ENCODE data around the gene CDC73.
"Not testable (repeated sequence)": the region's sequence is repeated elsewhere in the genome, so short reads cannot be mapped to it uniquely, and the experiment has no call there.

The CDC73 gene

DNA sequence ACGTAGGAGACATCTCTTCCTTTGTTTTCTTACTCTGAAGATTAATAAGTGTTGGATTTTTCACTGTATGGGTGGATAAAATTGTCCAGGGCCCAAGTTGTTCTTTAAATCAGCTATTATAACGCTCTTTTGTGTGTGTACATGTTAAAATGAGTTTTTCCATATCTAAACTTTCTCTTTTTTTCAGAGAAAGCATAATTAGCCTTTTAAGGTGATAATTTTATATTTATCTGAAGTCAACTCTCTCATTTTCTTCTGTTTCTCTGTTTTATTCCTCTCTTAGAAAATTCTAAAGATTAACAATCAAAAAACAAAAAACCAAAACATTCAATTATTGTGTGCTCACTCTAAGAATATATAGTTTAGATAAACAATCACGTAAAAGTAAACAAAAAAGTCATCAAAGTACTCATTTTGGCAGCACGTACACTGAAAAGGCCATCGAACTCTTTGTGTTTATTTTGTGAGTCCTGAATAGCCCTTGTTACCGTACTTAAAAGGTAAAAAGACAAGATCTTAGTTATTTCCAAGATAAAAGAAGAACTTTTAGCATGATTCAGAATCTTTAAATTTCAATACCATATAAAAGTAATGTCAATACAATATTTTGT, 7.2 kb upstream of the CDC73 start:
- no peak for DNase-seq

DNA sequence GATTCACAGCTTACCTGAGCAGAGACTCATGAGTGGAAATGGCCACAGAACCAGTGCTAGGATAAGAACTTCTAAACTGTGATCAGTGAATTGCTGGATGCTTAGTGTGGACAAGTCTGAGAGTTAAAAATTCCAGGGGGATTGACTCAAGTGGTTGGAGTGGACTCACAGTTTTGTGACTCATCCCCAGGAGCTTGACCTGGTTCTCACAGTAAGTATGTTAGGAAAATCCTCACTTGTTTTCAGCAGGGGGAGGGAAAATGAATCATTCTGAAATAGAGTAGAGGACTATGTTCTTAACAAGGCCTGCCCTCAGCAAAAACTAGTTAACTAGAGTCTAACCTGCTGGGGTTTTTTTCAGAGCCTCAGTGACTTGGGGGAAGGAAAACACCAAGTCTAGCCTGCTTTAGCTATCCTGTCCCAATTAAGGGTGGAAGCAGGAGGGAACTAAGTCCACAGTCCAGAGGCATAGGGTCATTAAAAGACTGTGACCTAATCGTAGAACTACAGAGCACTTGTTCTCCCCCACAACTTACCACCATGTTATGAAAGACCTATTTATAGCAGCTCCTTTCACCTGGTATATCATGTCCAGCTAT, 6.1 kb upstream of the CDC73 start:
- no peak for DNase-seq

DNA sequence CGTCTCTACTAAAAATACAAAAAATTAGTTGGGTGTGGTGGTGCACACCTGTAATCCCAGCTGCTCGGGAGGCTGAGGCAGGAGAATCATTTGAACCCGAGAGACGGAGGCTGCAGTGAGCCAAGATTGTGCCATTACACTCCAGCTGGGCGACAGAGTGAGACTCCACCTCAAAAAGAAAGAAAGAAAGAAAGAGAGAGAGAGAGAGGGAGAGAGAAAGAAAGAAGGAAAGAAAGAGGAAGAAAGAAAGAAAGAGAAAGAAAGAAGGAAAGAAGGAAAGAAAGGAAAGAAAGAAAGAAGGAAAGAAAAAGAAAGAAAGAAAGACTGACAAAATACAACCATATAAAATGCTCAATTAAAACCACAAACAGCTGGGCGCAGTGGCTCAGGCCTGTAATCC, 4.7 kb upstream of the CDC73 start:
- not testable (repeated sequence) for DNase-seq

DNA sequence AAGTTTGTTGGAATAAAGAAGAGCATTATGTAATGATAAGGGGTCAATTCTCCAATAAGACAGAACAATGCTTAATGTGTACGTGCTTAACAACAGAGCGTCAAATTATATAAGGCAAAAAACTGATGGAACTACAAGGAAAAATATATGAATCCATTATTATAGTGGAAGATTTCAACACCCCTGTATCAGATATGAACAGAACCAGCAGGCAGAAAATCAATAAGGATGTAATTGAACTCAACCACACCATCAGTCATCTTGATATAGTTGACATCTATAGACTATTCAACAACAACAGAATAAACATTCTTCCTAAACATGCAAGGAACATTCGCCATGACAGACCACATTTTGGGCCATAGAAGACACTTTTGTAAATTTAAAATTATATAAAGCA, 3.6 kb upstream of the CDC73 start:
- no peak for DNase-seq

DNA sequence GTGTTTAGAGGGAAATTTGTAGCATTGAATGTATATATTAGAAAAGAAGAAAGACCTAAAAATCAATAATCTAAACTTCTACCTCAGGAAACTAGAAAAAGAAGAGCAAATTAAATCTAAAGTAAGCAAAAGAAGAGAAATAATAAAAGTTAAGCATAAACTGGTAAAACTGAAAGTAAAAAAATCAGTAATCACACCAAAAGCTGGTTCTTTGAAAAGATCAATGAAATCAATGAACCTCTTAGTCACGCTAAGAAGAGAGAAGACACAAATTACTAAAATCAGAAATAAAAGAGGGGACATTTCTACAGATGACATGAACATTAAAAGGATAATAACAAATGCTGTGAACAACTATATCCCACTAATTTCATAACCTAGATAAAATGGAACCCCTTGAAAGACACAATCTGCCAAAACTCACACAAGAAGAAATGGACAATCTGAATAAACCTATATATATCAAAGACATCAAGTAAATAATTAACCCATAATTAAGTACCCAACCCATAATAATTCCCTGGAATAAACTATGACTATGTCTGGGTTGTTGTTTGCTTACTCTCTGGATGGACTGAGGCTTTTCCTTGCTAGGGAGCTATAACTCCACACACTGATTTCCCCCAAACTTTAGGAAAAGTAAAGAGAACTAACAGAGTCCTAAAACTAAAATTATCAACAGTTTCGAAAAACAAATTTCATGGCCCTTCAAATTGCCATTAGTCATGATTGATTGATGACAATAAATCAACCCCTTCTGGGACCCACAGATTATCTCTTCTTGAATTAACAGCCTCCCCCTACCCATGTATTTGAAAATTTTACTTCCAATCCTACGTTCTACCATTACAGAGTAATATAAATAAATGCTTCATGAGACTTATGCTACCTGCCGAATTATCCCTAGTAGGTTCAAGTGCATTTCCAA, 2.8 kb upstream of the CDC73 start:
- DNase-seq, result no peak

DNA sequence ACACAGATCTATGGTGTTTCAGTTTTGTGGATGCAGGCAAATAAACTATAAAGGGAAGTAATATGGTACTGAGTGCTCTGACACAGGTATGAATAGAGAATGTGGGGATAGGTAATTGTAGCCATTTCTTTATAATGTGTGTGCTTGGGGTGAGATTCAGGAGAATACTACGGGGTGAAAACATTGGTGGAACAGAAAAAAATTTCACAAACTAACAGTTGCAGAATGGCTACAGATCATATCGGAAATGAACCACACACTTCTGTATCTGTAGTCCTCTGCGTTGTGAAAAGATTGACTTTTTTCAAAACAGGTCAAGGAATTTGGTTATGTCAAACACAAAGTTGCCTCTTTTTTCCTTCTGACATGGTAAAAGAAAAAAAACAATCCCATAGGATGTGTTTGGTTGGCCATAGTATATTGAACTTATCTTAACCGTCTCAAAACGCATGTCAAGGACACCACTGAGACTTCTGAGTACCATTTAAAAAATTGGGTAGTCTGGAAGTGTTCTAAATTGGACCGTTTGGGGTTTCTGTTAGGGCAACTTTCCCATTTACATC, 1.1 kb upstream of the CDC73 start:
- no peak for DNase-seq

DNA sequence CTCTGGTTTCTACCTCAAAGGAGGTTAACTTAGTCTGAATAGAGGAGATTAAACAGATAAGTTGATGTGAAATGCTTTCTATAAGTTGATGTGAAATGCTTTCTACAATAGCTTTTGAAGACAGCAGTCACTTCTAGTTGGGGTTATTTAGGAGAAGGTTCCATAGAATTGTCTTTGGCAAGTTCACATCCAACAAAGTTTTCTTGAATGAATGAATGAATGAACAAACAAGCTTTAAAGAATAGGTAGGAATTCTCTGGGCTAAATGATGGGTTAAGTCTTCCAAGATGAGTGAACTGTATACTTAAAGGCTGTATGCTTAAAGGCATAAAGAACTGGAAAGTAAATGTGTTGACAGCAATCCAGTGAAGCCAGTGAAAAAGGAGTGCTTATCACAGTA, 1.9 kb downstream of the CDC73 start:
- no peak for DNase-seq

DNA sequence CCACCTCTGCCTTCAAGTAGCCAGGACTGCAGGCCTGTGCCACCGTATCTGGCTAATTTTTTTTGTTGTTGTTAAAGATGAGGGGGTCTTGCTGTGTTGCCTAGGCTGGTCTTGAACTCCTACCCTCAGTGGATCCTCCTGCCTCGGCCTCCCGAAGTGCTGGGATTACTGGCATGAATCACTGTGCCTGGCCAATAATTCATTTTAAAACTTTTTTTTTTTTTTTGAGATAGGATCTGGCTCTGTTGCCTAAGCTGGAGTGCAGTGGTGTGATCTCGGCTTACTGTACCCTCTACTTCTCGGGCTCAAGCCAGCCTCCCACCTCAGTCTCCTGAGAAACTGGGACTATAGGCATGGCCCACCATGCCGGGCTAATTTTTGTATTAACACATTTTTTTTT, 3.5 kb downstream of the CDC73 start:
- no peak for DNase-seq

DNA sequence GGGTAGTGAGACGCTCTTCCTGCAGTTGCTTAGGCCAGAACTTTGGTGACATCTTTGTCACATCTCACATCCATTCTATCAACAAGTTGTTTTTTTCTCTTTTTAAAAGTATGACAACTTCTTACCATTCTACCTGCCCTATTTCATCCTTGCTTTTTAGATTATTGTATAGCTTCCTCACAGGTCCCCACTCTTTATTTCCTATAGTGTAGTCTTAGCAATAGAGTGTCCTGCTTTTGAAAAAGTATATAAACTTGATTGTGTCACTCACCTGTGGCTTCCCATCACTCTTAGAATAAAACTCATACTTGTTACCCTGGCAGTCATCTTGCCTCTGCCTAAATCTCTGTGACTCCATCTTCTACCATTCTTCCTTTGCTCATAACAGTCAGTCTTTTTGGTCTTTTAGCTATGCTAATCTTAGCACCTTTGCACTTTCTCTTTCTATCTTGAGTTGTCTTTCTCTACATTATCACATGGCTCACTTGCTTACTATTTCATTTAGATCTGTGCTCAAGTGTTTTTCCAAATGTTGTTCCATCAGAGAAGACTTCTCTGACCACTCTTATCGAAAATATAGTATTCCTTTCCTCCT, 9.5 kb downstream of the CDC73 start:
- no peak for DNase-seq

DNA sequence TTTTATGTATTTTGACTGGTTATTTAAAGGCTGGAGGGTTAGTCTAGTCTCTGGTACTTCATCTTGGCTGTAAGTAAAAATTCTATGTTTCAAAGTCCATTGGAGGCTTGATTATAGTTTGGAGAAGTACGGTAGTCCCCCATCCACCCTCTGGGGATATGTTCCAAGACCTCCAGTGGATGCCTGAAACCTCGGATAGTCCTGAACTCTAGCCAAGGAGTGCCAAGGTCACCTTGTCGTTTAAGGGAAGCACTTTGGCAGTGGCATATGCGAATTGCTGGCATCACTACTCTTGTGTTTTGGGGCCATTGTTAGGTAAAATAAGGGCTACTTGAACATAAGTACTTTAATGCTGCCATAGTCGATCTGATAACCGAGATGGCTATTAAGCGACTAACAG, 18.4 kb downstream of the CDC73 start:
- no peak for DNase-seq

DNA sequence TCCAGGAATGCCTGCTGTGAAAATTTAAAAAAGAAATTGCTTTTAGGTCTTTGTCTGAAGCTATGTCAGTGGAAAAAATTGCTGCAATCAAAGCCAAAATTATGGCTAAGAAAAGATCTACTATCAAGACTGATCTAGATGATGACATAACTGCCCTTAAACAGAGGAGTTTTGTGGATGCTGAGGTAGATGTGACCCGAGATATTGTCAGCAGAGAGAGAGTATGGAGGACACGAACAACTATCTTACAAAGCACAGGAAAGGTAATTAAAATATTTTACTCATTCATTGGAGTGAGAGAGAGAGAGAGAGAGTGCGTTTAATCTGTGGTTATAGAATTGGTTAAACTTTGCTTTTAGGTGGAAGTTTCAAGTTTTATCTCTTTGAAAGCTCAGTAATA, 20.0 kb downstream of the CDC73 start:
- DNase-seq, result no peak

DNA sequence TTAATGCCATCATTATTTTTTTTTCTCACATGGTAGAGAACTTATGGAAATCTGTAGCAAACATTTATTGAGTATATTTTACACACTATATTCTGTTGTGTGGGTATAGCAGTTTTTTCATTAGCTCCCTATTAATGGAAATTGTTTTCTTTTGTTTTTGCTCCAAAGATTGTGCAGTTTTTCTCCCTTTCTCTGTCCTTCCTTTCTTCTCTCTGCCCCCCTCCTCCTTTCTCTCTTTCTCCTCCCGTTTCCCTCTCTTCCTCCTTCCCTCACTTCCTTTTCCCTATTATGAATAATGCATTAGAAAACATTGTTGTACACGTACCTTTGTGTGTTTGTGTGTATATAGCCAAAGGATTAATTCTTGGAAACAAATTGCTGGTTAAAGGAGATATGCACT, 20.6 kb downstream of the CDC73 start:
- no peak for DNase-seq

DNA sequence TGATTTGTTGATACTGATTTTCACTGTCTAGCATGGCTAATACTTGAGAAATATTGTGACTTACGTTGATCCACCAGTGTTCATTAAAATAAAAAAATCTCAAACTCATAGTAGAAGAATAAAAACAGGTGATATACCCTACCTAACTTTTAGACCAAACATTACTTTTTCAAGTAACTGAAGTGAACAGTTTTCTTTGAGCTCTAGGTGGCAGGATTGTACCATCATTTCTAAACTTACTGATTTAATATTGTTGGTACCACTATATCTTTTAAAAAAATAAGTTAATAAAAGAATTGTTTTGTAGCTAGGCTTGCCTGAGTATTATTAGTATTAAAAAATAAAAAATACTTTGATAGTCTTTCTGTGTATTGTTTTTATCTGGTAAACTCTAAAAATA, 21.5 kb downstream of the CDC73 start:
- DNase-seq, result no peak

DNA sequence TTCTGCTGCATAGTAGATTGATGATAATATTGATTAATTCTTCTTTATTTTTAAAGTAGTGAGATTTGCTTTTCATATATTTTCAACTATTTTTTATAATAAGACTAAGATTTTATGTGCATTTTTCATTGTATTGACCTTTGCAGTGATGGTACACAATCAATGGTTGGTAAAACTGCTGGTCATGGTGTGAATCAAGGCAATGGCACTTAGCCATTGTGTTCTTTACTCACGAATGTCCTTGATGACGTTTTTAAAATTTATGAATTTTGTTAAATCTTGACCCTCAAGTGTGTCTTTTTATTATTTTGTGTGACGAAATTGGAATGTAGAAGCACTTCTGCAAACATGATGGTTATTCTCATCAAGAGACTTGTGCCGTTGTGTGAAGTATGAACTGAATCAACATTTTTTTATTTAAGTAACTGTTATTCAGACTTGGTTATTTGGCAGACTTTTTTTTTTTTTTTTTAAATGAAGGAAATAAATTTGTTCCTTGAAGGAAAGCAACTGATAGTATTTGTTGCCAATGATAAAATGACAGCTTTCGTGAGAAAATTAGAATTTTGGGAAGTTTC, 22.6 kb downstream of the CDC73 start:
- DNase-seq, result no peak

DNA sequence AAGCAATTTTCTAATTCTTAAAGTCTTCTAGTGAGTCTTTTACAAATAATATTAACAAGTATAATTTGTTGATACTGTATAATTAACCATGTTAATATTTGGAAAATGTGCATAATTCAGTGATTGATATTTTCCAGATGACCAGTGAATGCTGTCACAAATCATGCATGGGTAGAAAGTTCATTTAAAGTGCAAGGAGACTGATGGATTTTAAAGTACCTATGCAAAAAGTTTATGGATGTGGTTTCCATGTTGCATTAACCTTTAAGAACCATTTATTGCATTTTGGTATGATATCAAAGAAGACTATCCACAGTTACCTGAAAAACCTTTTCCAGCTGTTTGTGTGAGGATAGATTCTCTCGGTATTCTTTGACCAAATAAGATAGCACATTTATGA, 23.2 kb downstream of the CDC73 start:
- DNase-seq, result no peak

DNA sequence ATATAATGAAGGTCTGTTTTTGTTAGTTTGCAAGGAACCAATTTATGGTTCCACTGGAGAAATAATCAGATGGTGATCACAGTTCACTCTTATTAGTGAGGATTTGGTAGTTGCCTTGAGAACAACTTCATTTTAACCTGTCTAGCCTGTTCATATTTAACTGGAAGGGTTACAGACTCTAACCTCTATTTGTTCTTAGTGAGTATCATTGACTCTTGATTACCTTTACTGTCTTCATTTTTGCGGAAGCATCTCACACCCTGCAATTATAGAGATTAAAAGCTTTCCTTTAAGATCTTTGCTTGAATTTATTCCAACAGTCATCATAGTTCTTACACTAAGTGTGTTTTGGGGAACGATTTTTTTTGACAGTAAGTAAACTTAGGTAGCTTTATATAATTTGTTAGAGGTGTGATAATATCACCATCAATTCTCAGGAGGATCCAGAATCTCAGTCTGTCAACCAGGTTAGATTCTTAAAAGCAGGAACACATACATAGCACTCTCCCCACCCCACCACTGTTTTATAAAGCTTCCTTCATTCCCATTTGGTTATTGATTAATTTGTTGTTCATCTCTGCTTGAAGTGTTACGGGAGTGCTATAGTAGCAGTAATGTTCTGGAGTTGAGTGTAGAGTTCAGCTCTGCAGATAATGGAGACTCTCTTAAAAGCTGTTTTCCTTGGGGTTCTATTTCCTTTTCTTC, 34.4 kb downstream of the CDC73 start:
- no peak for DNase-seq

DNA sequence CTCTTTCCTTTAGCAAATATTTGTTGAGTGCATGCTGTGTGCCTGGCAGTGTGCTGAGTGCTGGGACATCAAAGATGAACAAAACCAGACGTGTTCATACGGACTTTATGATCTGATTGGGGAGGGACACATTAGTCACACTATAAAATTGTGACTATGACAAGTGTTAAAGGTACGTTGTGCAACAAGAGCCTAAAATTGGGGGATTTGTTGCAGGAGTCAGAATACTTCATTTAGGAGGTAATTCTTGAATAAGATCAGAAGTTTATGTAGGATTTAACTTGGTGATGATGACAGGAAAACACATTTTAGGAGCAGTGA, 35.0 kb downstream of the CDC73 start:
- DNase-seq, result no peak

DNA sequence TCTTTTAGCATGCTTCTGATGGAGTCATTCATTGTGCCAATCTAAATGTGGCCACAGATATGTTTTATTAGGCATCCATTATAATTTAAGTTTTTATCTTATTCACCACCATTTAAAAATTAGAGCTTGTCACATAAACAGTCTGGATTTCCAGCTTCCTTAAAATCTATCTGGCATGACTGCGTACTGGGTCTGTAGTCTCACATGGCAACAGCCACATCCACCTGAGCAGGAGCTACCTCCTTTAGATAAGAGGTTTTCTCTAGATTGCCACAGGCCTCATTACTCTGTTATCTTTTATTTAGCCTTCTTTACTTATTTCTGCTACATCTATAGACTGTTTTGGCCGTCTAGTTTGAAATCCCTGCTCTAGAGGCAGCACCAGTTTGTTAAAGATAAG, 35.5 kb downstream of the CDC73 start:
- no peak for DNase-seq

DNA sequence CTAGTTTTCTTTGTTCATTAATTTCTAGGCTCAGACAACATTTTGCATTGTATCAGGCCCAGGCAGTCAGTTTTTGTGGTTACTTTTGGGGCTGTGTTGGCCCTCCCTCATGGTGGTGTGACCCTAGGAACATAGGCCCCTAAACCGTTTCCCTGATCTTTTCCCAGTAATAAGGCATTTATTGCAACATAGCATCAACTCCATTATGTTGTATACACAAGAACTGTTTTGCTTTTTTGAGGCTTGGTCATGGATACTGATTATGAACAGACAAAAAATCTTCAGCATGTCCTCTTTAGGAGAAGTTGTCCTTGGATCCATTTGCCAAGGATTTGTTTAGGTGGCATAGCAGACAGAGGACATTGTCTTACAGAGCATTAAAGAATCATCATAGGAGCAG, 54.3 kb downstream of the CDC73 start:
- DNase-seq, result no peak

DNA sequence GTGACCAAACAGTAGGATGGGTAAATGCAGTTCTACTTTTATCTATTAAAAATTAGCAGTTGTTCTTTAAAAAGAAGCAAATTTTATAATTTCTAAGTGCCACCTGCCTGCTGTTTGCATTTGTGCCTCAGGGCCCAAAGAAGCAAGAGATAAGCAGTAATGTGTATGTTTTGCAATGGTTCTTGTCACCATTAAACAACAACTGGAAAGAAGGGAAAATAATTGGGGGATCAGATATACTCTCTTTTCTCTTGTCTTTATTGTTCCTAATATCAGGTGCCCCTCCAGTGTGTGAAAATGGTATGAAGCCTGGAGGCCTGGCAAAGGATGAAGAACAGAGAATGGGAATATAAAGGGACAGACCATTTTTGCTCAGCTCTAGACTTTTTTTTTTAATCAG, 55.0 kb downstream of the CDC73 start:
- DNase-seq, result no peak

DNA sequence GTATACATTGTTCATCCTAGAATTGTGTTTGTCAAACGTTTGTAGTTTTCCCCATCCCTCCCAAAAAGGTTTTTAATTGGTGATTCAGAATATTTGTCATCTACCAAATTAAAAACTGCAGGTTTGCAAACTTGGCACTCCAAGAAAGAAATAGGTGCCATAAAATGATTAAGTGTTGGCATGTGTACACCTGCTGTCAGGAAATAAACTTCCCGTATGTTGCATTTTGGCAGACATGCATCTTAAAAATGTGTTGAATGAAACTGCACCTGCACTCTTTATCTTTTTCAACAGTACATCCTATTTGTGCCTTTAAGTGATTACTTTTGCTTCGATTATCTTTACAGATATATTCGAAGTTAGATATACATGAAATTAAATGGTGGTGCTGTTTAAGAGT, 57.3 kb downstream of the CDC73 start:
- no peak for DNase-seq

DNA sequence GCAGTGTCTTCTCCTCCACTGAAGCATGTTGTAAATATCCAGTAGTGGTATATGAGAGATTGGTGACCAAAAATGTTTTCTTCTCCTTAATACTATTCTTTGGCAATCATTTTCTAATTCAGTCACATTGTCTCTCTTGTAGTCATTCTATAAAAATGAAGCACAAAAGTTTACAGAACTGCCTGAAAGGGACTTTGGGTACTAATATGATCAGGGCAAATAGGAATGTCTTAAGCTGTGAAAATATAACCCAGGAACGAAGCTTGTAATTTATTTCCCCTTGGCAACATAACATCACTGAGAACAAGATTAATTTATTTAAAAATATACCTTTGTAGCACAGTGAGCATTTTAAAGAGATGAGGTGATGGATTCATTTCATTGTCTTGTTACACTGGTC, 59.7 kb downstream of the CDC73 start:
- DNase-seq, result no peak

DNA sequence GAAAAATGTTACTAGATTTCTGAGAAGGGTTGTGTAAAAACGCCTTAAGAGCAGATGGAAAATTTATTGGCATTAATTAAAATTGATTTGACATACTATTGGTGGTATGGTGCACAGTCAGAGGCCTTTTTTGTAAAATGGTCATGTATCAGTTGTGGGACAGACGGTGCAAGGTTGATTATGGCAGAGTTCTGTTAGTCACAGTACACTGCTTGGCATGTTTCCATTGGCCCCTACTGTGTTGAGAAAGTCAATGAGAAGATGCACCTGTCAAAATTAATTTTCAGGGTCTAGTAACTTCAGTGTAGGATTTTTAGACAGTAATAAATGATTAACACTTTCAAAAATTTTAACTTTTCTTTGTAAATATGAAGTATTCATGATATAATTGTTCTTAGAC, 60.2 kb downstream of the CDC73 start:
- DNase-seq, result no peak

All from NCI-H187 (cell line).